T-cell (primary cell): ENCODE data around the gene APOLD1. TPM values are rescaled to one million over a fixed set of nuclear protein-coding genes. Genes with fewer than 3 reads are reported as not detected.

Experiments
- ATAC-seq, 4 experiments: fragments of 200-7000 bp in 3 of 4; fragments of 150-1000 bp in 1 of 4; cut with Tn5 transposase; replicated peaks in 1 of 4; 1 replicate in 3 of 4; 2 replicates in 1 of 4; pipeline ENCODE4 v1.10.0; 2021; ENCODE audit warnings: moderate library complexity in 3 of 4, mild to moderate bottlenecking in 2 of 4, moderate number of reproducible peaks in 1 of 4
- CTCF ChIA-PET, 2 donors: fragments of 300-600 bp; sonication (Branson Sonifier 250); formaldehyde crosslinking; loops; one replicate each; lab custom pipeline; 2022; ENCODE audit warnings: antibody characterized with exemption in 2 of 2; lab: Charles Lee
- POLR2A ChIA-PET, 2 donors: fragments of 300-600 bp; sonication (Branson Sonifier 250); formaldehyde crosslinking; loops; one replicate each; lab custom pipeline; 2022; ENCODE audit warnings: antibody characterized with exemption in 2 of 2; lab: Charles Lee
- DNase-seq, 35 experiments: peaks; one replicate each; pipeline versions ENCODE4 v3.0.0 to v3.0.0-alpha.2; 2013 to 2023
- H3K27ac ChIP-seq: one replicate; pipeline ENCODE4 v1.5.1; 2013; ENCODE audit warnings: low read length
- H3K27me3 ChIP-seq, 2 experiments: replicated peaks in 1 of 2; 1 replicate in 1 of 2; 2 replicates in 1 of 2; pipeline versions ENCODE4 v1.6.1 to v1.7.0; 2013; ENCODE audit warnings: low read length in 1 of 2, mixed read lengths in 1 of 2; ENCODE audit not compliant: control insufficient read depth in 2 of 2, insufficient read depth in 2 of 2; ENCODE audit errors: extremely low read depth in 1 of 2
- H3K36me3 ChIP-seq, 2 donors: 1 replicate in 1 of 2; 2 replicates in 1 of 2; pipeline versions ENCODE4 v1.6.1 to v1.7.0; 2013; ENCODE audit warnings: low read length in 1 of 2; ENCODE audit not compliant: control insufficient read depth in 2 of 2, insufficient read depth in 1 of 2; ENCODE audit errors: extremely low read depth in 1 of 2
- H3K4me1 ChIP-seq, 2 experiments: 1 replicate in 1 of 2; 2 replicates in 1 of 2; pipeline versions ENCODE4 v1.6.1 to v1.7.0; 2013; ENCODE audit warnings: low read length in 2 of 2, mixed read lengths in 1 of 2; ENCODE audit not compliant: insufficient read depth in 2 of 2, control insufficient read depth in 1 of 2; ENCODE audit errors: extremely low read depth in 1 of 2
- H3K4me3 ChIP-seq, 2 donors: 1 replicate in 1 of 2; 2 replicates in 1 of 2; pipeline versions ENCODE4 v1.5.1 to v1.7.0; 2013; ENCODE audit warnings: mild to moderate bottlenecking in 2 of 2, low read length in 1 of 2, moderate library complexity in 1 of 2; ENCODE audit not compliant: control insufficient read depth in 1 of 2; ENCODE audit errors: extremely low read depth in 1 of 2
- H3K9me3 ChIP-seq: 2 replicates; pipeline ENCODE4 v1.7.0; 2013
- H3K27ac Mint-ChIP-seq, 2 donors: one replicate each; pipeline ENCODE4 v1.8.0; 2020 to 2021; ENCODE audit warnings: mild to moderate bottlenecking in 2 of 2, mixed read lengths in 2 of 2
- H3K27me3 Mint-ChIP-seq, 2 donors: one replicate each; pipeline ENCODE4 v1.8.0; 2021 to 2022; ENCODE audit warnings: mixed read lengths in 2 of 2
- H3K36me3 Mint-ChIP-seq: one replicate; pipeline ENCODE4 v1.8.0; 2021; ENCODE audit warnings: mixed read lengths
- H3K4me1 Mint-ChIP-seq, 3 donors: one replicate each; pipeline ENCODE4 v1.8.0; 2020 to 2022; ENCODE audit warnings: mixed read lengths in 3 of 3, mild to moderate bottlenecking in 1 of 3
- H3K4me3 Mint-ChIP-seq, 3 donors: one replicate each; pipeline ENCODE4 v1.8.0; 2020 to 2022; ENCODE audit warnings: mild to moderate bottlenecking in 3 of 3, mixed read lengths in 3 of 3, moderate library complexity in 3 of 3
- H3K9me3 Mint-ChIP-seq, 3 donors: one replicate each; pipeline ENCODE4 v1.8.0; 2020 to 2022; ENCODE audit warnings: mixed read lengths in 3 of 3
- WGBS: methylation state at CpG from one replicate; pipeline ENCODE4 v1.1.5; 2013; ENCODE audit warnings: missing lambda C conversion rate; ENCODE audit not compliant: insufficient coverage; 5-methylcytosine and 5-hydroxymethylcytosine counted together
- total RNA-seq, 35 experiments: library from RNA in 6 of 35; stranded (reverse) in 6 of 35; fragments of 120-200 nt in 1 of 35; gene quantifications; one replicate each; pipeline versions ENCODE4 v1.2.1 to v1.2.4 and lab custom pipeline; 2013 to 2026

The APOLD1 gene
- total RNA-seq, 5 donors from 2014 or later (not counting 1 experiment from before 2014, with no cell fraction given): 0.82 to 4.7 (median 3.8) TPM

- WGBS: 15% methylated on average over 8 of the region's 9 CpGs
- H3K27me3 ChIP-seq: no peaks in the 10 kb centered on the region
- H3K27me3 Mint-ChIP-seq: no peaks in the 10 kb centered on the region
- ATAC-seq (peak; percentile 50 to 66 (median 60)), DNase-seq (peak in 34 of 35 experiments; percentile 20 to 88 (median 50))
- no peak overlapping the region for H3K27ac ChIP-seq
- H3K27ac Mint-ChIP-seq: peak overlapping the region; percentile 90 to 93
- H3K36me3 Mint-ChIP-seq: no peaks in the 10 kb centered on the region
- H3K4me3 Mint-ChIP-seq: peak overlapping the region; percentile 80 to 84 (median 83)
- CTCF ChIA-PET: interaction anchor here (0.6 to 4.6 kb wide), 18 partner anchors 9 to 1744 kb away, joined by 3 to 48 read pairs (median 4); partner anchors contain the start of gene DDX47 (in 2 of the 2)
- no peaks in the 10 kb centered on the region for H3K9me3 Mint-ChIP-seq
- no peaks in the 10 kb centered on the region for H3K9me3 ChIP-seq
- no peak overlapping the region for H3K4me3 ChIP-seq
- POLR2A ChIA-PET: interaction anchor here in 1 of 2 donors (0.6 to 0.7 kb wide), 2 partner anchors 26 to 42 kb away, joined by 3 to 4 read pairs; no protein-coding TSS in a partner anchor
- peaks cover 9 to 20% of the 10 kb centered on the region in 2 experiments for H3K4me1 ChIP-seq
- no peaks in the 10 kb centered on the region for H3K36me3 ChIP-seq
- H3K4me1 Mint-ChIP-seq: peaks cover 17 to 27% (median 26%) of the 10 kb centered on the region in 3 donors
These were observed 3.4 kb downstream of the APOLD1 start for GRCh38 chr12:12788675-12789368.

DNA sequence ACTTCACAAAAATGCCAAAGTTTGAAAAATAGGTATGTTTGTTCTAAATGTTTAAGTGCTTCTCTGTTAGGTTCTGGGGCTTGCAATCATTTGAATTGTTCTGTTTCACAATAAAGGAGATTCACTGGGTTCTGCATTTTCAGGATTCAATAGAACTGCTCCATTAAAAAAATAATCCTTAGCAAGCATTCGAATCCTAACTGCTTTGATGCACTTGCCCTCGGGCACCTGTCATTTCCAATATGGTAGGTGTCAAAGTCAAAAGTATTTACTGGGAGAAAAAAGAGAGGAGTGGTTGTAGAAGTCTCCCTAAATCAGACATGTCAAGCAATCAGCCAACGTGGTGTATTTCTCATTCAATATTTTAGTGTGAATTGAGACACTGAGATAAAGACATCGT is 5.5 kb downstream of the APOLD1 start:
- Mint-ChIP-seq H3K27ac (no peak overlapping the region), H3K9me3 (no peaks in the 10 kb centered on the region), H3K4me3 (no peak overlapping the region), H3K36me3 (no peaks in the 10 kb centered on the region), H3K4me1 (peaks cover 17 to 22% (median 21%) of the 10 kb centered on the region in 3 donors), H3K27me3 (no peaks in the 10 kb centered on the region)
- DNase-seq: no peak
- no peaks in the 10 kb centered on the region for H3K27me3 ChIP-seq
- ATAC-seq: no peak
- ChIA-PET POLR2A (interaction anchor here in 1 of 2 donors (0.6 kb wide), 1 partner anchor 15 kb away, joined by 3 read pairs; no protein-coding TSS in a partner anchor), CTCF (interaction anchor here in 1 of 2 donors (1.1 to 4.6 kb wide), 3 partner anchors 14 to 422 kb away, joined by 4 to 48 read pairs (median 8); partner anchors contain the start of gene DDX47)
- no CpG with 5 or more reads among the region's 4 CpGs for WGBS
- H3K27ac ChIP-seq: no peak overlapping the region
- H3K36me3 ChIP-seq: no peaks in the 10 kb centered on the region
- H3K4me1 ChIP-seq: peaks cover 9 to 18% of the 10 kb centered on the region in 2 experiments
- H3K4me3 ChIP-seq: no peak overlapping the region
- H3K9me3 ChIP-seq: no peaks in the 10 kb centered on the region

GRCh38 chr12:12791756-12792369 is 6.4 kb downstream of the APOLD1 start:
- H3K9me3 Mint-ChIP-seq: no peaks in the 10 kb centered on the region
- peaks cover 16 to 17% (median 17%) of the 10 kb centered on the region in 3 donors for H3K4me1 Mint-ChIP-seq
- no peaks in the 10 kb centered on the region for H3K27me3 Mint-ChIP-seq
- ChIA-PET POLR2A (interaction anchor here (0.5 kb wide), 2 partner anchors 30 to 523 kb away, joined by 3 to 4 read pairs; no protein-coding TSS in a partner anchor), CTCF (no interaction called here)
- Histone ChIP-seq H3K4me1 (peaks cover 9 to 18% of the 10 kb centered on the region in 2 experiments), H3K27me3 (no peaks in the 10 kb centered on the region), H3K9me3 (no peaks in the 10 kb centered on the region), H3K27ac (no peak overlapping the region), H3K4me3 (no peak overlapping the region), H3K36me3 (no peaks in the 10 kb centered on the region)
- no peak for DNase-seq
- no peak overlapping the region for H3K27ac Mint-ChIP-seq
- H3K36me3 Mint-ChIP-seq: no peaks in the 10 kb centered on the region
- ATAC-seq: no peak
- WGBS: 96% methylated on average over 4 of the region's 7 CpGs
- H3K4me3 Mint-ChIP-seq: no peak overlapping the region

- ATAC-seq: no peak
- no peak for DNase-seq
- no CpG with 5 or more reads among the region's 6 CpGs for WGBS
- H3K9me3 ChIP-seq: no peaks in the 10 kb centered on the region
- Mint-ChIP-seq H3K9me3 (no peaks in the 10 kb centered on the region), H3K4me1 (peaks cover 14 to 15% (median 14%) of the 10 kb centered on the region in 3 donors), H3K36me3 (no peaks in the 10 kb centered on the region), H3K27ac (no peak overlapping the region), H3K27me3 (no peaks in the 10 kb centered on the region), H3K4me3 (no peak overlapping the region)
- H3K27me3 ChIP-seq: no peaks in the 10 kb centered on the region
- H3K4me1 ChIP-seq: peaks cover 5 to 13% of the 10 kb centered on the region in 2 experiments
- H3K27ac ChIP-seq: no peak overlapping the region
- no peaks in the 10 kb centered on the region for H3K36me3 ChIP-seq
- H3K4me3 ChIP-seq: no peak overlapping the region
- ChIA-PET CTCF (interaction anchor here (0.7 to 1.0 kb wide), 3 partner anchors 9 to 1237 kb away, joined by 3 to 5 read pairs (median 3); no protein-coding TSS in a partner anchor), POLR2A (interaction anchor here (0.5 to 0.6 kb wide), 3 partner anchors 12 to 523 kb away, joined by 4 to 5 read pairs (median 5); no protein-coding TSS in a partner anchor)
These were observed 7.0 kb downstream of the APOLD1 start for GRCh38 chr12:12792421-12792820.

- no peak for DNase-seq
- Histone ChIP-seq H3K27ac (no peak overlapping the region), H3K4me1 (no peaks in the 10 kb centered on the region), H3K4me3 (no peak overlapping the region), H3K9me3 (no peaks in the 10 kb centered on the region), H3K27me3 (no peaks in the 10 kb centered on the region), H3K36me3 (no peaks in the 10 kb centered on the region)
- no CpG with 5 or more reads among the region's 2 CpGs for WGBS
- Mint-ChIP-seq H3K4me3 (no peak overlapping the region), H3K36me3 (no peaks in the 10 kb centered on the region), H3K27ac (no peak overlapping the region), H3K9me3 (no peaks in the 10 kb centered on the region), H3K4me1 (no peaks in the 10 kb centered on the region), H3K27me3 (no peaks in the 10 kb centered on the region)
- ATAC-seq: no peak
- ChIA-PET CTCF (interaction anchor here in 1 of 2 donors (0.6 kb wide), 1 partner anchor 1288 kb away, joined by 3 read pairs; no protein-coding TSS in a partner anchor), POLR2A (interaction anchor here in 1 of 2 donors (0.7 kb wide), 1 partner anchor 58 kb away, joined by 3 read pairs; no protein-coding TSS in a partner anchor)
These were observed 9.2 kb downstream of the APOLD1 start for GRCh38 chr12:12794686-12795085.

DNA sequence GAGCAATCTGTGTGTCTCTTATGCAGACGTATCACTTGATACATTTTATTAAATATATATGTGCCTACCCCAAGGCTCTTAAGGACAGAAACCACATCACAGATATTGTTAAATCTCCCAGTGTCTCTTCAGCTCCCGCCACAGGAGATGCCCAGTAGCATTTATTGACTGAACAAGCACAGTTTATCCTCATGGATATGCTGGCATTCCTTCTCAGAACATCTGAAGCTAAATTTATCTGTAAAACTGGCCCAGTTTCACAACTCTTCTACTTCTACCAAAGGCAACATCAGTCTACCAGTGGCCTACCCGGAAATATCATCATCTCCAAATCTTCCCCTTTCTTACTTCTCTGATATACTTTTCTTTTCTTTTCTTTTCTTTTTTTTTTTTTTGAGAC is 10.7 kb downstream of the APOLD1 start:
- Histone ChIP-seq H3K27ac (no peak overlapping the region), H3K27me3 (no peaks in the 10 kb centered on the region), H3K4me1 (no peaks in the 10 kb centered on the region), H3K9me3 (no peaks in the 10 kb centered on the region), H3K36me3 (no peaks in the 10 kb centered on the region), H3K4me3 (no peak overlapping the region)
- Mint-ChIP-seq H3K4me1 (no peaks in the 10 kb centered on the region), H3K27ac (no peak overlapping the region), H3K27me3 (no peaks in the 10 kb centered on the region), H3K4me3 (no peak overlapping the region), H3K9me3 (no peaks in the 10 kb centered on the region), H3K36me3 (no peaks in the 10 kb centered on the region)
- DNase-seq (no peak), ATAC-seq (no peak)
- POLR2A ChIA-PET: interaction anchor here in 1 of 2 donors (1.1 kb wide), 1 partner anchor 9 kb away, joined by 3 read pairs; no protein-coding TSS in a partner anchor
- 0% methylated on average over 1 of the region's 3 CpGs for WGBS
- CTCF ChIA-PET: no interaction called here
